K562 (cell line): ENCODE results near the gene HCAR3. TPM values are rescaled to one million over a fixed set of nuclear protein-coding genes. Genes with fewer than 3 reads are reported as not detected.
"Not testable (repeated sequence)": the region's sequence is repeated elsewhere in the genome, so short reads cannot be mapped to it uniquely, and the experiment has no call there.

Experiments used
- ATAC-seq: fragments of 200-7000 bp; cut with Tn5 transposase; 3 replicates; pipeline ENCODE4 v1.9.1; 2020; ENCODE audit warnings: moderate library complexity
- BruUV-seq: library from RNA; stranded (reverse); fragments of 400-500 nt; replicated peaks from 2 replicates; lab custom pipeline; 2021; lab: Mats Ljungman, UMichigan
- CTCF ChIA-PET: fragments of 300-600 bp; formaldehyde crosslinking; extraction: SDS; loops from one replicate; lab custom pipeline; 2021; ENCODE audit warnings: low intra/inter-chr PET ratio; lab: Yijun Ruan, JAX
- POLR2A ChIA-PET: fragments of 300-600, 350-650 bp; sonication (Branson Sonifier 250); formaldehyde crosslinking; extraction: SDS; loops from one replicate; lab custom pipeline; 2021; ENCODE audit warnings: antibody characterized with exemption, inconsistent platforms; lab: Yijun Ruan, JAX
- DNase-seq, 4 experiments: peaks; one replicate each; pipeline versions ENCODE4 v3.0.0 to v3.0.0-alpha.2; 2011 to 2018; ENCODE audit warnings: low spot score in 3 of 4, mixed read lengths in 3 of 4; ENCODE audit errors: extremely low read depth in 1 of 4
- FAIRE-seq: peaks from 2 replicates; lab custom pipeline; 2011; peaks lifted over from hg19 to GRCh38; lab: Jason Lieb, UNC
- H2AFZ ChIP-seq: 2 replicates; pipeline ENCODE4 v1.6.0; 2011; ENCODE audit warnings: low read depth, low read length, control low read depth, inconsistent platforms
- H3K27ac ChIP-seq: fragments of 200-600 bp; 3 replicates; pipeline ENCODE4 v1.8.0; 2011; ENCODE audit warnings: low read depth, mild to moderate bottlenecking, control low read depth, inconsistent platforms, low read length, moderate library complexity, mixed read lengths; ENCODE audit errors: extremely low read depth
- H3K27me3 ChIP-seq, 2 experiments: fragments of 300-600 bp in 1 of 2; 2 replicates in 1 of 2; 3 replicates in 1 of 2; pipeline versions ENCODE4 v1.6.0 to v1.8.0; 2011; ENCODE audit warnings: inconsistent platforms in 2 of 2, low read length in 2 of 2, mild to moderate bottlenecking in 1 of 2, mixed read lengths in 1 of 2, moderate library complexity in 1 of 2; ENCODE audit not compliant: control insufficient read depth in 2 of 2, insufficient read depth in 2 of 2
- H3K36me3 ChIP-seq: fragments of 300-600 bp; 3 replicates; pipeline ENCODE4 v1.8.0; 2011; ENCODE audit warnings: mild to moderate bottlenecking, low read length, inconsistent platforms; ENCODE audit not compliant: control insufficient read depth, insufficient read depth
- H3K4me1 ChIP-seq, 2 experiments: fragments of 200-600 bp in 1 of 2; replicated peaks in 1 of 2; 2 replicates in 1 of 2; 3 replicates in 1 of 2; pipeline versions ENCODE4 v1.5.1 to v1.8.0; 2011; ENCODE audit warnings: inconsistent platforms in 2 of 2, low read length in 2 of 2, mild to moderate bottlenecking in 1 of 2, mixed read lengths in 1 of 2, moderate library complexity in 1 of 2; ENCODE audit not compliant: control insufficient read depth in 2 of 2, insufficient read depth in 2 of 2
- H3K4me2 ChIP-seq: 2 replicates; pipeline ENCODE4 v1.6.1; 2011; ENCODE audit warnings: low read length, control low read depth, inconsistent platforms, mixed read lengths; ENCODE audit not compliant: insufficient read depth
- H3K4me3 ChIP-seq: fragments of 200-600 bp; sonication (generic), shearing (Covaris generic); 2 replicates; pipeline ENCODE4 v1.5.1; 2016; ENCODE audit warnings: control low read depth, inconsistent platforms
- H3K79me2 ChIP-seq: fragments of 200-600 bp; 3 replicates; pipeline ENCODE4 v1.8.0; 2011; ENCODE audit warnings: low read length, inconsistent platforms; ENCODE audit not compliant: control insufficient read depth, insufficient read depth
- H3K9ac ChIP-seq, 2 experiments: 2 replicates each; pipeline versions ENCODE4 v1.6.0 to v1.6.1; 2011; ENCODE audit warnings: low read depth in 2 of 2, low read length in 2 of 2, control low read depth in 1 of 2, inconsistent platforms in 1 of 2, mild to moderate bottlenecking in 1 of 2, mixed read lengths in 1 of 2; ENCODE audit not compliant: insufficient read depth in 1 of 2
- H3K9me1 ChIP-seq: one replicate; pipeline ENCODE4 v1.6.0; 2011; ENCODE audit warnings: inconsistent platforms, mild to moderate bottlenecking, low read length, moderate library complexity; ENCODE audit not compliant: control insufficient read depth, insufficient read depth
- H3K9me3 ChIP-seq: replicated peaks from 2 replicates; pipeline ENCODE4 v1.5.1; 2011; ENCODE audit warnings: low read depth, low read length, inconsistent platforms; ENCODE audit not compliant: control insufficient read depth, insufficient read depth
- H4K20me1 ChIP-seq: replicated peaks from 2 replicates; pipeline ENCODE4 v1.6.1; 2011; ENCODE audit warnings: low read length, inconsistent platforms, mixed read lengths; ENCODE audit not compliant: control insufficient read depth, insufficient read depth
- WGBS: fragments of 100-300 bp; shearing (Covaris generic); methylation state at CpG from one replicate; pipeline ENCODE4 v1.1.6; 2016; ENCODE audit warnings: low coverage, mixed read lengths; ENCODE audit not compliant: insufficient coverage; ENCODE audit errors: missing lambda C conversion rate; 5-methylcytosine and 5-hydroxymethylcytosine counted together
- in situ Hi-C: fragments of 300-500 bp; cut with MboI; formaldehyde crosslinking; loops from 4 replicates; pipeline ENCODE4 v1.15.0; 2018; ENCODE audit warnings: inconsistent platforms, mixed read lengths
- intact Hi-C: fragments of 100-400 bp; cut with micrococcal nuclease; formaldehyde crosslinking; loops from 2 replicates; pipeline ENCODE4 v1.14.2; 2022
- polyA plus RNA-seq, 8 experiments: library from polyadenylated mRNA; depleted of rRNA in 4 of 8; stranded (reverse) in 5 of 8; unstranded in 3 of 8; fragments of >200 nt; fragmentation: Nextera tagmentation in 2 of 8; fragmentation: Illumina TruSeq in 1 of 8; extraction: Ambion mirVana in 2 of 8; extraction: Trizol in 1 of 8; gene quantifications; 2 replicates each; pipeline versions ENCODE4 v1.2.1 to v1.2.3, GENCODE V29; 2011 to 2014; ENCODE audit warnings: inconsistent platforms in 1 of 8, missing spikeins in 1 of 8
- total RNA-seq, 7 experiments: library from RNA; depleted of rRNA in 6 of 7; stranded (reverse); fragments of >200 nt in 6 of 7; fragmentation: Illumina TruSeq in 2 of 7; extraction: Trizol in 2 of 7; gene quantifications; 2 replicates each; pipeline versions ENCODE4 v1.2.1 to v1.2.3, GENCODE V29; 2011 to 2021; ENCODE audit warnings: low replicate concordance in 1 of 7

Gene HCAR3
- total and polyA plus RNA-seq, 9 of the 15 experiments (the other 6 are each of a cell fraction or from before 2014, with no cell fraction given), result not detected

- H3K9me3 ChIP-seq, FAIRE-seq, CTCF ChIA-PET, POLR2A ChIA-PET, H3K27ac ChIP-seq, H3K4me2 ChIP-seq, H3K36me3 ChIP-seq, in situ Hi-C loops, DNase-seq, intact Hi-C loops, H3K9ac ChIP-seq, ATAC-seq, H3K4me3 ChIP-seq, H3K4me1 ChIP-seq, H3K9me1 ChIP-seq, BruUV-seq, H2AFZ ChIP-seq, H4K20me1 ChIP-seq, H3K79me2 ChIP-seq: not testable (repeated sequence)
- WGBS, result 0% methylated on average over 3 of the region's 3 CpGs
- H3K27me3 ChIP-seq, result peaks cover 14 to 18% of the 10 kb centered on the region in 2 experiments
Measured at GRCh38 chr12:122703841-122704240, 12.8 kb downstream of the HCAR3 start.

- DNase-seq, H4K20me1 ChIP-seq, CTCF ChIA-PET, H2AFZ ChIP-seq, ATAC-seq, FAIRE-seq, H3K9me3 ChIP-seq, H3K4me1 ChIP-seq, H3K27ac ChIP-seq, POLR2A ChIA-PET, intact Hi-C loops, H3K9ac ChIP-seq, H3K4me2 ChIP-seq, H3K36me3 ChIP-seq, in situ Hi-C loops, H3K9me1 ChIP-seq, H3K4me3 ChIP-seq, BruUV-seq, H3K79me2 ChIP-seq: not testable (repeated sequence)
- peaks cover 14 to 18% of the 10 kb centered on the region in 2 experiments for H3K27me3 ChIP-seq
- 11% methylated on average over 22 of the region's 22 CpGs for WGBS
Measured at GRCh38 chr12:122702890-122703611, 13.6 kb downstream of the HCAR3 start, which contains the start of gene HCAR2. Gene HCAR2 (minus strand): TSS chr12:122703357. CDS start chr12:122703283, 74 bp downstream.

- in situ Hi-C loops, FAIRE-seq: not testable (repeated sequence)
Measured at GRCh38 chr12:122701481-122701880, 15.1 kb downstream of the HCAR3 start.

More at GRCh38 chr12:122701481-122701880, 15.1 kb downstream of the HCAR3 start:
- H3K4me3 ChIP-seq, H3K9ac ChIP-seq, CTCF ChIA-PET, H3K9me1 ChIP-seq, H4K20me1 ChIP-seq, H3K36me3 ChIP-seq, H2AFZ ChIP-seq, intact Hi-C loops, H3K4me2 ChIP-seq, DNase-seq, H3K9me3 ChIP-seq, H3K4me1 ChIP-seq, H3K27ac ChIP-seq, H3K79me2 ChIP-seq, ATAC-seq, BruUV-seq: not testable (repeated sequence)
- POLR2A ChIA-PET, result interaction anchor here (0.7 kb wide), 1 partner anchor 24 kb away, joined by 3 read pairs; no protein-coding TSS in a partner anchor
- H3K27me3 ChIP-seq, result peaks cover 14 to 18% of the 10 kb centered on the region in 2 experiments
- WGBS, result 4% methylated on average over 4 of the region's 4 CpGs
